Measurements from ENCODE around the gene POU2AF1. TPM values are rescaled to one million over a fixed set of nuclear protein-coding genes. Genes with fewer than 3 reads are reported as not detected.

POU2AF1 gene
- total RNA-seq, 1 donor from 2014 or later = not detected

DNA sequence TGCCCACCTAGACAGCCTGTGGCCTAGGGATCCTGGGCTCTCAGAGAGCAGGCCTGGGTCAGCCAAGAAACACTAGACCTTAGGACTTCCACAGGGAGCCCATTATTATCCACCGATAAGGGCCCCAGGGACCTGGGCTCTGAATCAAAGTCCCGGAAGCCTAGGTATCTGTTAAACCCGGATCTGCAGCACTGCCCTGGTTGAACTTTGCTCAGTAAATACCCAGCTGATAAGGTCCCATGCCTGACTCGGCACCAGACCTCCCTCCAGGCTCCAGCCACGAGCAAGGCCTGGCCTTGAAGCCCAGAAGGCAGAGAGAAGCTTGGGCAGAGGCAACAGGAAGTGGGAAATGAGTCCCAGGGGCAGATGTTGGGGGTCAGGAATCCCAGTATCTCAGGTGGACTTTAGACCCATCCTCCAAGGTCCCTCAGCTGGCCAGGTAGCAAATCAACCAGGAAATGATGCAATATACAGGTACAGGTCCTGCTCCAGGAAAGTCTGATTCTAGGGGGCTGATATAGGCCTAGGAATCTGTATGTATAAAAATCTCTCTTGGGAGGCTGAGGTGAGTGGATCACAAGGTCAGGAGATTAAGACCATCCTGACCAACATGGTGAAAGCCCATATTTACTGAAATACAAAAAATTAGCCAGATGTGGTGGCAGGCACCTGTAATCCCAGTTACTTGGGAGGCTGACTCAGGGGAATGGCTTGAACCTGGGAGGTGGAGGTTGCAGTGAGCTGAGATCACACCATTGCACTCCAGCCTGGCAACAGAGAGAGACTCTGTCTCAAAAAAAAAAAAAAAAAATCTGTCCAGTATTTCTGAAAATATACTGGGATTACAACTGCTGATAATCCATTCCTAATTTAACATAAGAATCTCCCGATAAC lies 18.7 kb downstream of the POU2AF1 start:
- no peak for DNase-seq

DNA sequence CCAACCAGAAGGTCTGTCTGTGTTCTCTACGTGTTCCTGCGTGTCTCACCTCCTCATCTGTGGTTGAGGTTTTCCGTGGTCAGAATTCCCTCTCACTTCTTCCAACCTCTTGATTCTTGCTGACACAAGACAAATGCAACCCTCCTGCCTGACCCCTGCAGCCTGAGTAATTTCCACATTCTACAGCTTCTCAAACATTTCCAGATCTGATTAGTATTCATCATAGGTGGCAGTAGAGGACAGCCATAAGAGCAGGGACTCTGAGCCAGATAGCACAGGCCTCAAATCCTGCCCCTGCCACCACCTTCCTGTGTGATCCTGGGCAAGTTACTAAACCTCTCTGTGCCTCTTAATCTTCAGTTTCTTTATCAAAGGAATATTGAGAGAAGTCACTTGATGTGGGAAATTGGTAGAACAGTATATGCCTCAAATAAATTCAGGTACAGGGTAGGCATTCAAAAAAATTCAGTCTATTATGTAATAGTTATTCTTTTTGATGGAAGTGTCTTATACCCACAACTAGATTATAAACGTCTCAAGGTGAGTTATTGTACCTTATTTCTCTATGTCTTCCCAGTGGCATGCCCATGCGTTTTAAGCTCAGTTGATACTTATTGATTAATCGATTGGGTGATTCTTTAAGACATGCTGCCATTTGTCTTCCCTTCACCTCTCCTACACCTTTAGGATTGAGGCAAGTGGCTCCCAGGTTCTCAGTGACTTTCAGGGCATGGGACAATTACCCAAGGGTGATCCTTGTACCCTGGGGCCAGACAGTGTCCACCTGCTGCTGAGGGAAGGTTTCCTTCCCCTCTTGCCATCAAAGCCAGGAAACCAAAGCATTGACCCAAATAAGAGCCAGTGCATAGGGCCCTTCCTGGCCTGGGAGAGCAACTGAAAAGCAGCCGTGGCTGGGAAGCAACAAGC lies 19.6 kb downstream of the POU2AF1 start:
- DNase-seq = no peak

DNA sequence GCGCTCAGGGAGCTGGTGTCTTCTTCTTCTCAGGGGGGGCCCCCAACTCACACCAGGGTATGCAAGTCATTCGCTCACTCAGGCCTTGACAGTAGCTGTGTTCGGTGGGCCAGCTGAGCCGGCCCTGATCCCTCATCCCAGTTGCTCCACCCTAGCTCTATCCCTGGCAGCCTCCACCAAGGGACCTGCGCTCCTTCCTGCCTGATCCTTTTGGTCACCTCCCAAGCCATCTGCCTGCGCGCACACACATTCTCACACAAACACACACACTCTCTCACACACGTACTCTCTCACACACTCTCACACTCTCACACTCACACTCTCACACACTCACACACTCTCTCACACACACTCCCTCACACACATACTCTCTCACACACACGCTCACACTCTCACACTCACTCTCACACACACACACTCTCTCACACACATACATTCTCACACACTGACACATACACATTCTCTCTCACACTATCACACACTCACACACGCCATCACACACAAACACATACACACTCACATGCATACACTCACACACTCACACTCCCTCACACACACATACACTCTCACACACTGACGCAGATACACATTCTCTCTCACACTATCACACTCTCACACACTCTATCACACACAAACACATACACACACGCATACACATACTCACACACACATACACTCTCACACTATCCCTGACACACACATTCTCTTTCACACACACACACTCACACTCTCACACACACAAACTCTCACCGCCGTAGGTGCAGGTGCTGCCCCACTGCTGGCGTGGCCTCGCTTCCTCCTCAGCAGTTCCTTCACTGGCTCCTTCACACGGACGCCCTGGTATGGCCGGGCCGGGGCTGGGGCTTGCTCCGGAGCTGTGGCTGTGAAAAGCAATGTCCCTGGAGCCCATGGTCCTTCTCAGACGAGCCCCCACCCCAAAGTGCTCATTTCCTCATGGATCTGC lies 20.8 kb downstream of the POU2AF1 start:
- no peak for DNase-seq

DNA sequence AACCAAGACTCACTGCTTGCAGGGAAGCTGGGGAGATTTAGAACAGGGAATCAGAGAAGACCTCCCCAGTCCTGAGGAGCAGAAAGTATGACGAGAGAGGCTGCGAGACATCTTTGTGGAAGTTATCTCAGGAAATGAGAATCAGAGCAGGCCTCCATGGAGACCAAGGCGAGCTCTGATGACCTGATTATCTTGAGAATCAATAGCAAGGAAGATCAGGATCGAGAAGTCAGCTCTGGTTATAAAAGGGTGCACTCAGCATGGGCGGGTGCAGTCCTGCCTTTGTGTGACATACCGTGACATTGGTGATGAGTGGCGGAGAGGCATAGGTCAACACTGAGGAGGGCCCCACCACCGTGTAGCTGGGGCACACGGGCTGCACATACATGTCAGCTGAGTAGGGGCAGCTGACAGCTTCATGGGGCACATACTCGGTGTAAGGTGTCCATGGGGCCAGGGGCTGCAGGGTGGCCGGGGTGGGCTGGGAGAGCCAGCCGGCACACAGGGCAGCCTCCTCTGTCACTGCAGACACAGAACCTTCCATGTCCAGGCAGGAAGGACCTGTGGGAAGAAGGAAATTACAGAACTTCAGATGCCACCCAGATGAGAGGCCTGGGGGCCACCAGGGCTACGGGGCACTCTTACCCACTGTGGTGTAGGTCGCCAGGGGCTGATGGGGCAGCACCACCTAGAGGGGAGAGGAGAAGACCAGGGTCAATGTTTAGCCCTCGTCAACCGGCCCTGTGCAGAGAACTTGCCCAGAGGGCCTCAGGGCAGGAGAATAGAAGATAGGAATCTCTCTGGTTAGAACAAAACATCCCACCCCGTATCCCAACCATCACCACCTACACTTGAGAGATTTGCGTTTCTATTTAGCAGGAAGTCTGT lies 21.7 kb downstream of the POU2AF1 start:
- DNase-seq = no peak

DNA sequence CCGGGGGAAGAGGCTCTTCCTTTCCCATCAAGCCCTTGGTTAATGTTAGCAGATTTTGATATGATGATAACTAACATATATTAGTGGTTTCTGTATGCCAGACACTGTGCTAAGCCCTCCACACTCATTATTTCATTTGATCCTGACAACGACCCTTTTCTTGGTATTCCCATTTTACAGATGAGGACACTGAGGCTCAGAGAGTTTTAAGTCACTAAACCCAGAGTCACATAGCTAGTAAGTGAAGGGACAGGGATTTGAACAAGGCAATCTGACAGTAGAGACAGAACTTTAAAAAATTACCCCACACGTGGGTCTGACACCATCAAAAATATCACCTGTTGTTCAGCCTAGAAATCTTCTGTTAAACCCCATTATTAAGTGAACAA lies 22.4 kb downstream of the POU2AF1 start:
- no peak for DNase-seq

DNA sequence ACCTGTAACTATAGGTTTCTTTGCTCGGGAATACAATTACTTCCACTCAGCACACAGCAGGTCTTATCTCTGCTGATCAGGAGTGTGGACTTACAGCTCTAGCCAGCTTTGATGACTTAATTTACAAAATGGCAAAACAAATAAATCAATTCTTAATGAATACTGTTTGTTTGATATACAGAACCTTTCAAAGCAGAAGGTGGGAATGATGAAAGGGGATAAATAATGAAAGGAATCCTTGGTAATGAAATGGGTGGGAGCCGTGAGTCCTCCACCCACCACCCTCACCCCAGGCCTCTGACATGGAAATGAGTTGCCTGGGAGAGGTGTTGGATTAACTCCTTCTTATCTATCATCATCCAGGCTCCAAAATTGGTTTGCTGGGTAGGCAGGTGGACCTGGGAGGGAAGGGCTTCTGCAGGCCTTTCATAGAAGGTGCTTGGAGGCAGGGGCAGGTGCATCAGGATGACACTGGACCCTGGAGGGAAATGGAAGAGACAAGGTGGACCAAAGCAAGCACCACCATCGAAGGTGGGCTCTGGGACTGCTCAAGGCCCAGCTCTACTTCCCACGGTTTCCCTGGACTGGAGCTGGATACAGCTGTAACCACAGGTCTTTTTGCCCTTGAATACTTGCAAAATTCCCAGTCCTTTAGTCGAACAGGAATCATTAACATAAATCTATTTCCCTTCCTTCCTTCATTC lies 23.0 kb downstream of the POU2AF1 start:
- DNase-seq = no peak

DNA sequence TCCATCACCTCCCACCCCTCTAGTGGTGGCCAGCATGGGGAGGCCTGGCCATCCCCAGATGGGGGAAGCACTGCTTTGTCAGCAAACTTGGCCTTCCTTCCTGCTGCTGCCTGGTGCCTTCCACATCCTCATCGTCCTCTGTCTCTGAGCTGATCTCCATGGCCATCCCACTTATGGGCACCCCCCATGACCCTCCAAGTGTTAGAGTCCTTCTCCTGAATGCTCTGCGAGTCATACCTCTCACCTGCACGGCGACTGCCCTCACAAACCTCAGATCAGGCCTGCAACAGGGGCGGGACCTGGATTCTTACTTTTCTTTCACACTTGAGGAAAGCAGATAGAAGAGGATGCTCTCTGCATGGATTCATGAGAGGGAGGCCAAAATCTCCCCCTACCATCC lies 24.0 kb downstream of the POU2AF1 start:
- DNase-seq = no peak

DNA sequence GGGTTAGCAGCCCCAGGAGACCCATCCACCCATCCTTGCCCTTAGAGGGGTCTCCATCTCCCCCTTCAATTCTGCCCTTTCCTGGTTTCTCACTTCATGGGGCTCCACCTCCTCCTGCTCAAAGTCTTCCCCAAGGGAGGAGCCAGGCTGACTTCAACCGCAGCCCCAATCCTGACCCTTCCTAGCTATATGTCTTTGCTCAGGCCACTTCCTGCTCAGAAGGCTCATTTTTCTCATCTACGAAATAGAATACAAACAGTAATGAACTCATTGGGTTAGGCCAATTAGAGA lies 24.5 kb downstream of the POU2AF1 start:
- DNase-seq = no peak

DNA sequence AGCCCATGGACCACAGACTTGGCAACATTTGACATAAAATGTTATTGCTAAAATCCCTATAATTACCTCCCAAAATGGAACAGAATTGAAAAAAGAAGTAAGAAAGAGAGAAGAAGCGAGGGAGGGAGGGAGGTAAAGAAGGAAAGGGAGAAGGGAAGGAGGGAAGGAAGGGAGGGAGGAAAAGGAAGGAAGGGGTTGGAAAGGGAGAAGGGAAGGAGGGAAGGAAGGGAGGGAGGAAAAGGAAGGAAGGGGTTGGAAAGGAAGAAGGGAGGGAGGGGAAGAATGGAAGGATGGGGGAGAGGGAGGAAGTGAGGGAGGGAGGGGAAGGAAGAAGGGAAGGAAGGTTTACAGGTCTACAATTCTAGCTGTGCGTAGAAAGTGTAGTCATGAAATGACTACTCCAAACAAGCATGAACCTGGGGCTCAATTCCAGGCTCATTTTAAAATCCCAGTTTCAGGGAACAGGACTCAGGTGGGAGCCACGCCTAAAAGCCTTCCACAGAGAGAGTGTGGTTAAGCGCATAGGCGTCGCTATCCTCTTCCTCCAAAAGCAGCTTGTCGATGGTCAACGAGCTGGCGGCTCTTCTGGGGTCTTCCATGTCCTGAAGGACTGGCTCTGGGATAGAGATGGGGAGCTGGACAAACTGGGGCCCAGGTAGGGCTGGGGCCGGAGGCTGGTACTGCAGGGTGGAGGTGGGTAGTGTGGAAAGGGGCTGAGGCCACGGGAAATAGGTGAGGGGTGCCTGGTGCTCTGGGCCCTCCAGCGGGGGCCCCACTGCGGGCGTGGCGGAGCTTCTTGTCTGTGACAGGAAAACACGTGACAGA lies 25.1 kb downstream of the POU2AF1 start:
- DNase-seq = no peak

DNA sequence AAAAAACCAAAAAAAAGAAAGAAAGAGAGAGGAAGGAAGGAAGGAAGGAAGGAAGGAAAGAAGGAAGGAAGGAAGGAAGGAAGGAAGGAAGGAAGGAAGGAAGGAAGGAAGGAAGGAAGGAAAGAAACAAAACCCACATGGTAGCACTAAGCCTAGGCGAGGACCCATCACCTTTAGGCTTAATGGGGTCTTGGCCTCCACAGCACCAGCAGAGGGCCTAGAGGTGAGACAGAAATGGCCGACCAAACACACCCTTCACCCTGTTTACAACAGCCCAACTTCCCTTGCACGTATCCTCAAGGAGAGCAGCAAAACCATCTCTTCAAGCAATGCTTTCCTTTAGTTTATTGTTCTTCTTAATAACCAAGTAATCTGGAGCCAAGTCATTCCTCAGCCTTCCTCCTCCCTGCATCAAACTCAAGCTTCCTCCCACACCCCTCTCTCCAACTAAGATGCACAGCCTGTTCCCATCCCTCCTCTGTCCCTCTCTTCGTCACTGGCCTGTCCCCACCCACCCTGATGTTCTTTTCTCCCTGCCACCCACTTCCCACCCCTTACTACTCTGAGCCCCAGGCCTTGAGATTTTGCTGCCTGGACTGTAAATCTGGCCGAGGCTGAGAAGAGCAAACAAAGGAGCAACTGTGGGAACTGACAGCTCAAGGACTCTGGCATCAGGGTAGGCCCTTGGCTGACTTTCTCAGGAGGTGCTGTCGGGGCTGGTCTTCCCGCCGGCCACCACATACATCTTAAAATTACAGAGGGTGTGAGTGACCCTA lies 26.0 kb downstream of the POU2AF1 start:
- no peak for DNase-seq

DNA sequence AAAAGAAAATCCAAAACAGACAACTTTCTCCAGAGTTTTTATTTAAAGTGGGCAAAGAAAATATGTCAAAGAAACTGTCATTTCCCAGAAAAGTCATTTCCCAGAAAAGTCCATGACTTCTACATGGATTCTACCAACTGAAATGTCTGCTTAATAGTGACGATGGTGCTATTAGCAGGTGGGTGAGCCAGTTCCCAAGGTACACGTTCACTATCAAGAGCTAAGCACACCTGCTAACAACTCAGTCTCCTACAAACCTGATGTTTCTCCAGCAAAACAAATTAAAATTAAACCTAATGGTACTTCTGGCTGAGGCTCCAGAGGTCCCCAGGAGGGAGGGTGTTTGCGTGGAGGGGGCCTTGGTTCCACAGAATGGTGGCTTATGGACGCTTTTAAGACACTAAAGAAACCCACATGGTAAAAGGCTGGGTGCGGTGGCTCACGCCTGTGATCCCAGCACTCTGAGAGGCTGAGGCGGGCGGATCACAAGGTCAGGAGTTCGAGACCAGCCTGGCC lies 26.8 kb downstream of the POU2AF1 start:
- DNase-seq = no peak

DNA sequence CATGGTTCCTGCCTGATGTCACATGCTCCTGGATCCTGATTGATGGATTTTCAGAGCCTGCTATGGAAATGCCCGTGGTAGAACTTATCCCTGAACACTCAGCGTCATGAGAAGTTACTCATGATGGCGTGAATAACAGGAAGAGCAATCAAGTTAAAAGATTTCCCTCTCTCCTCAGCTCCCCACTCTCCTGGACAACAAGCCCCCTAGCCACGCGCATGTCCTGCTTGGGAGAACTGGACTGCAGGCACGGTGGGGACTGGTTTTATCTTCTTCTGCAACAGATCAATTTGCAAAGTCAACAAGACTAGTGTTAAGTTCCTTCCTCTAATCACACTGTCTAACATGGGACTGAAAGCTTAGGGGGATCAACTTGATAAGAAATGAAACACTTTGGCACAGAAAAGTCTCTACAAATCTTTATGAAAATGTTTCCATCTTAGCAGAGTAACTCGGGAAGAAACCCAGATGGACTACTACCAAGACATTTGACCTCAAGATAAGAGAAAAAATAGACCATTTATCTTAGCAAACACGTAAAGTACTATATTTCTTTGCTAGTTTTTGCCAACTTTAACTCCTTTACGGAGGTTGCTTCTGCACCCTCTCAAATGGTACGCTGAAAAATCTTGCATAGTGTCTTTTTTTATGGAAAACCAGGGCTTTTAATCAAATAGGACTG lies 27.6 kb downstream of the POU2AF1 start:
- no peak for DNase-seq

DNA sequence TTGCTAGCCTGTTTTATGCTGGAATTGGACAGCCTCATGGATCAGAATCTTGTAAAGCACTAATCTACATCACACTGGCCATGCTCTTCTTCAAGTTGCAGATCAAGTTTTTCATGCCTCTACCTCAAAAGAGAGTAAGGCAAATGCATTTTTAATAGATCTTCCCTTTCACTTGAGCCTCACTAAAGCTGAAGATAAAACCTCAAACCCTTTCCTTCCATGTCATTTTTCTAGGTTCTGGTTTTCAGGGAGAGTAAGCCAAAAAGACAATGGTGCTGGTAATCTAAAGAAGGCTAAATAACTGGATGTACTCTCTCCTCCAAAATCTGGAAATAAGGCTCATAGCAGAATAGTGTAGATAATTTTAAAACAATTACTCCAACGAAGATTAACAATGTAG lies 28.3 kb downstream of the POU2AF1 start:
- no peak for DNase-seq

DNA sequence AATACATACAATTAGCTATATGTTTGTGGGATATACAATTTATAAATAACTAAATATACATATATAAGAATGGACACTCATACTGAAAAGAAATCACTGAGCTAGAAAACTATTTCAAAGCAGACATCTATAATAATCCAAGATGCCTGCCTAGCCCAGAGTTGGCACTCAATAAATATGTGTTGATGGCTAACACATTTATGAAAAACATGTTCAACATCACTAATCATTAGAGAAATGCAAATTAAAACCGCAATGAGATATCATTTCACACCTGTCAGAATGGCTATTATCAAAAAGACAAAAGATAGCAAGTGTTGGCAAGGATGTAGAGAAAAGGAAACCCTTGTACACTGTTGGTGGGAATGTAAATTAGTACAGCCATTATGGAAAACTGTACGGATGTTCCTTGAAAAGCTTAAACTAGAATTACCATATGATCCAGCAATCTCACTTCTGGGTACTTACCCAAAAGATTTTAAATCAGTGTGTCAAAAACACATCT lies 29.8 kb downstream of the POU2AF1 start:
- no peak for DNase-seq

DNA sequence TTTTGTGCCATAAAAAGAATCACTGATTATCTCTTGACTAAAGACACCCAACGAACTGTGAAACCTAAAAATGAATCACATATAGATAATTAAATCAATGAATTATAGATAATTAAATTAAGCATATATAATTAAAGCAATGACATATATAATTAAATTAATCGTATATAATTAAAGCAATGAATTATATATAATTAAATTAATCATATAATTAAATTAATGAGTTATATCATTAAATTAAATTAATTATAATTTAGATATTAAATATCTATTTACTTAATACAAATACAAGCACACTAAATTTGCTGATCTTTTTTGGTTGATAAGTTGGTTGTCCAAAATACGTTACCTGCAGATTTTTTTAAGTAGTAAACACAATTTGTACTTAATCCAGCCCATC lies 30.9 kb downstream of the POU2AF1 start:
- DNase-seq = no peak

DNA sequence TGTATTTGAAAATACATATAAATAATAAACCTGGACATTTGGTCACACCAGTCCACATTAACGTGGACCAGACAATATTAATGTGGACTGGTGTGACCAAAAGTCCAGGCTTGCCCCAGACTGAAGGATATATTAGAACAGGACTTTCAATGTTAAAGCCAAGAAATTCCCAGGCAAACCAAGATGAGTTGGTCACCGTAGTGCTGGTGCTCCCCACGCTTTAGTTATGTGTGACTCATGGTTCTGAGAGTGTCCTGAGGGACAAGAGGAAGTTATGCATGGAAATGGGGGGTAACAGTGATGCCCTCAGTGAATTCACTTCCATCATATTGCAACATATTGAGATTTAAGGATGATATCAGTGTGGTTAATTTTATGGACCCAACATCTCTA lies 31.4 kb downstream of the POU2AF1 start:
- DNase-seq = no peak

DNA sequence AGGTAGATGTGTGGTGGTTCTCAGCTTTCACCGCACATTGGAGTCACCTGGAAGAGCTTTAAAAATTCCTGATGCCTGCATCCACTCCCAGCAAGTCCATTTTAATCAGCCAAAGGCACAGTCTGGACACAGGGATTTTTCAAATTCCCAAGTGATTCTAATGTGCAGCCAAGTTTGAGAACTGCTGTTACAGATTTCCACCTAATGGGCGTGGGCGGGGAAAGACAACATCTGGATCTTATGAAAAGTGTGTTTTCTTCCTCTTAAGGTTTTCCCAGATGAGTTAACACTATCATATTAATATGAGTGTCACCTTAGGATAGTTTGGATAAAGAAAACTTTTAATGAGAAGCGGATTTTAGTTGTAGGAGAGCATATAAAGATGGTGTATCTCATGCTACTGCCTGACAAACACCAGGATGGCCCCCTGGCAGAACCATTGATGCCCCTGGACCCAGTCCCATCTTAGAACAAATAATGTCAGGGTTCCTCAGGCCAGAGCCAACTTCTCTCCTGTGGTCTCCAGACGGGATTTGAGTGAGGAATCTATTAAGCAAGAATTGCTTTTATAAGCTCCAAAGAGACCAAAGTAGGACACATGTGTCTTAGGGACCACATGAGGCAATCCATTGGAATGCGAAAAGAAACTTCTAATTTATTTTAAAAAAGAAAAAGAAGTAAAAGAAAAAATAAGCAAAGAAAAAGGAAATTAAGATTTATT lies 31.9 kb downstream of the POU2AF1 start:
- no peak for DNase-seq
